GM06990 (cell line): Measurements from ENCODE around the gene AZU1.

Source experiments
- DNase-seq: peaks from one replicate; pipeline ENCODE4 v3.0.0-alpha.2; 2011; ENCODE audit not compliant: insufficient read length; ENCODE audit errors: extremely low read depth
- H3K27me3 ChIP-seq: replicated peaks from 2 replicates; pipeline ENCODE4 v1.6.0; 2011; ENCODE audit warnings: low read length; ENCODE audit not compliant: control insufficient read depth, insufficient read depth
- H3K36me3 ChIP-seq: 2 replicates; pipeline ENCODE4 v1.5.1; 2011; ENCODE audit warnings: low read length; ENCODE audit not compliant: control insufficient read depth, insufficient read depth
- H3K4me3 ChIP-seq: replicated peaks from 2 replicates; pipeline ENCODE4 v1.5.1; 2011; ENCODE audit warnings: low read depth, mild to moderate bottlenecking, control low read depth, low read length
- CTCF ChIP-seq: IDR thresholded peaks from 2 replicates; pipeline ENCODE4 v1.5.1; 2011; ENCODE audit warnings: low read length, control low read depth, mild to moderate bottlenecking, inconsistent platforms; ENCODE audit not compliant: insufficient read depth, poor library complexity, severe bottlenecking

Gene AZU1

DNA sequence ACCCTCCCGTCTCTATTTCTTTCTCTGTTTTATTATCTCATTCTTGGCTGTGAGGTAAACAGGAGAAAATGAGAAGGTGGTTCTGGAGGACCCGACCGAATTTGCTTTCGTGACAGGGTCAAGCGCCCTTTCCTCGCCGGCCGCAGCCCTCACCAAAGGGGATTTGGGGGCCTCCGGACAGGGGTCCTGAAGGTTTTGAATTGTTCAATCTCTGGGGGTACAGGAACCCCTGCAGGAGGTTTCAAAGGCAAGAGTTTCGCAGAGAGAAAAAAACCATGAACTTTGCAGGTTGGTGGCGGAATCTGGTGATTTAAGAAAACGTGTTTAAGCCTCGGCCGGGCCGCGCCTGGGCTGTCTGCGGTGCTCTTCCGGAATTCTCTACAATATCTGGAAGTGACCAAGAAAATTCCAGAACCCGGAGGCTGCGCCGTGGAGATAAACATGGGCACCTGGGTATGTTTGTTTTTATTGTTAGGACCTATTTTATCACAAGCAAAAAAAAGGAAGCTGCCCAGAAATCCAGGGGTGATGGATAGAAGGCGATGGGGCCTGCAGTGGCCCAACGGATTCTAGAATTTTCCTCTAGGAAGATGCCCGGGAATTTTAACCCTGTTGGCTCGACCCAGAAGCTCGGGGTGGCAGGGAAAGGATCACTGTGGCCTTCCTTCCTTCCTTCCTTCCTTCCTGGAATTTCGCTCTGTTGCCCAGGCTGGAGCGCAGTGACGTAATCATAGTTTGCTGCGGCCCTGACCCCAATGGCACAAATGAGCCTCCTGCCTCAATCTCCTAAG, 44.6 kb upstream of the AZU1 start:
- no peak overlapping the region for H3K4me3 ChIP-seq
- H3K36me3 ChIP-seq: no peaks in the 10 kb centered on the region
- no peaks in the 10 kb centered on the region for H3K27me3 ChIP-seq
- DNase-seq: no peak
- no peak for TF ChIP-seq CTCF

DNA sequence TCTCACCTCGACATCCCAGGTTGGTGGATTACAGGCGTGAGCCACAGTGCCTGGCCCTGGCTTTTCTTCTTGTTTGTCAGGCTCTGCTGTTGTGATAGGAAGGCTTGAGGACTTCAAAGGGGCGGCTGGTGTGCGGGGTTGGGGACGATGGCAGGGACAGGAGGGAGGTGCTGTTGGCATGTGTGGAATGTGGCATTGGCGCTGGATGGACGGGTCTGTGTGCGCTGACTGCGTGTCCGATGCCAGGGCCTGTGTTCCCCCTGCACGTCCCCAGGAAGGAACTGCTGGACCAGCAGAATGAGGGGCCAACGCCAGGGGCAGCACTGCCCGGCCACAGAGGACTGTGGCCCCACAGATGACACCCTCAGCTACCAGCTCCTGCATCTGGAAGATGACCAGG, 43.1 kb upstream of the AZU1 start:
- no peaks in the 10 kb centered on the region for H3K27me3 ChIP-seq
- H3K36me3 ChIP-seq: no peaks in the 10 kb centered on the region
- no peak for DNase-seq
- H3K4me3 ChIP-seq: no peak overlapping the region
- TF ChIP-seq CTCF: no peak

DNA sequence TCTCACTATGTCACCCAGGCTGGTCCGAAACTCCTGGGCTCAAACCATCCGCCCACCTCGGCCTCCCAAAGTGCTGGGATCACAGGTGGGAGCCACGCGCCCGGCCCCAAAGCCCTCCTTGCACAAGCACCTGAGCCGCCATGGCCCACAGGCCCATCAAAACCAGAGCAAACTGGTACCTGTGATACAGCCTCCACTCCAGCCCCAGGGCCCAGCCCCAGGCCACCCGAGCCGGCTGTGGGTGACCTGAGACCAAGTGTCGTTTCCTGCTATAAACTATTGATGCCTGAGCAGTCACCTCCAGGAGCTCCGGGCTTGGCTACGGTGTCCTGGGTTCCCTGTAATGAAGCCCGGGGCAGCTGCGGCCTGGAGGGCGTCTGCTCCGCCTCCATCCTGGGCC, 40.1 kb upstream of the AZU1 start:
- no peak overlapping the region for H3K4me3 ChIP-seq
- no peaks in the 10 kb centered on the region for H3K36me3 ChIP-seq
- no peak for TF ChIP-seq CTCF
- no peaks in the 10 kb centered on the region for H3K27me3 ChIP-seq
- DNase-seq: no peak

GRCh38 chr19:788686-788982, 39.0 kb upstream of the AZU1 start:
- TF ChIP-seq CTCF: no peak
- H3K36me3 ChIP-seq: no peaks in the 10 kb centered on the region
- no peaks in the 10 kb centered on the region for H3K27me3 ChIP-seq
- H3K4me3 ChIP-seq: no peak overlapping the region
- DNase-seq: no peak

DNA sequence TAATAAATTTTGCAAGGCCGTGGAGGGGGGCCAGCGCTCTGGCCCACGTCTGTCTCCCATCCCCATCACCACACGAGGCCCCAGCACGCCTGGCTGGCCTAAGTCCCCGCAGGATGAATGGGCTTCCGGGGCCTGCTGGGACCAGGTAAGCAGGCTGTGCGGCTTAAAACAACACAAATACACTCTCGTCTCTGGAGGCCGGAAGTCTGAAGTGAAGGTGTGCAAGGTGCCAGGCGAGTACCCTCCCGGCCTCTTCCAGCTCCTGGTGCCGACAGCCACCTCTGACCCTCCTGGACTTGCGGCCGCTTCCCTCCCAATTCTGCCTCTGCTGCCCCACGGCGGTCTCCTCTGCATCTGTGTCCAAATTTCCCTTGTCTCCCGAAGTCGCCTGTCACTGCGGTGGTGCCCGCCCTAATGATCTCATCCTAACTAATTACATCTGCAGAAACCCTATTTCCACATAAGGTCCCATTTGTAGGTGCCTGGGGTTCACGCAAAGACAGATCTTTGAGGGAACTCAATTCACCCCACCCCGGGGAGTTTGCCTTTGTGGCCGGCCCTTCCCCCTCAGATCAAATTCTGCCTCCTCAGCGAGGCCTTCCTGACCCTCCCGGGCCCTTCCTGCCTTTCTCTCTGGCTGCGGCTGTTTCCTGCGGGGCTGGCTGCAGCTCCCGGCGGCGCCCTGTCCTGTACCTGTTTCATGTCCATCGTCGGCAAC, 38.5 kb upstream of the AZU1 start:
- Histone ChIP-seq H3K27me3 (no peaks in the 10 kb centered on the region), H3K36me3 (no peaks in the 10 kb centered on the region), H3K4me3 (no peak overlapping the region)
- no peak for DNase-seq
- TF ChIP-seq CTCF: no peak

DNA sequence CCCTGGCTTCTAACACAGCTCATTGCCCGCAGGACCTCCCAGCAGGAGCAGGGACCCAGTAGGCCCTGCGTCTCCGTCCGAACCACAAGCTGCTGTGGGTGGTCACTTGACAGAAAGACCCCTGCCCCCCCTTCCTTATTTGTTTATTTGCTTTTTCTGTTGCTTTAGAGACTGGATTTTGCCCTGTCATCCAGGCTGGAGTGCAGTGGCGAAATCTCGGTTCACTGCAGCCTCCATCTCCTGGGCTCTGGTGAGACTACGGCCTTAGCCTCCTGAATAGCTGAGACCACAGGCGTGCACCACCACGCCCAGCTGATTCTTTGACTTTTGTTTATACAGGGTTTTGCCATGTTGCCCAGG, 38.0 kb upstream of the AZU1 start:
- H3K36me3 ChIP-seq: no peaks in the 10 kb centered on the region

More for the DNA sequence above, 38.0 kb upstream of the AZU1 start:
- H3K27me3 ChIP-seq: no peaks in the 10 kb centered on the region
- TF ChIP-seq CTCF: no peak
- no peak for DNase-seq
- no peak overlapping the region for H3K4me3 ChIP-seq
